Measurements from ENCODE around the gene NONO.
"Not testable (repeated sequence)": the region's sequence is repeated elsewhere in the genome, so short reads cannot be mapped to it uniquely, and the experiment has no call there.

NONO gene

GRCh38 chrX:71291381-71291780 is 7.9 kb downstream of the NONO start:
- no peak for DNase-seq (ENCODE audit: low read depth)
- H3K4me3 ChIP-seq (ENCODE audit: low read length), result no peak overlapping the region

GRCh38 chrX:71292669-71293365 is 9.4 kb downstream of the NONO start:
- TF ChIP-seq CTCF (conservative IDR thresholded peaks at IDR 0.05; ENCODE audit: low read depth, low read length), result no peak
- no peak overlapping the region for H3K4me3 ChIP-seq (ENCODE audit: low read length)
- DNase-seq (ENCODE audit: low read depth), result no peak

More at GRCh38 chrX:71291381-71291780, 7.9 kb downstream of the NONO start:
- TF ChIP-seq CTCF (conservative IDR thresholded peaks at IDR 0.05; ENCODE audit: low read depth, low read length), result no peak

- DNase-seq (ENCODE audit: low read depth), result no peak
- no peak overlapping the region for H3K4me3 ChIP-seq (ENCODE audit: low read length)
- TF ChIP-seq CTCF (conservative IDR thresholded peaks at IDR 0.05; ENCODE audit: low read depth, low read length), result no peak
Measured at GRCh38 chrX:71296806-71297205, 13.4 kb downstream of the NONO start.

GRCh38 chrX:71298119-71298518 is 14.7 kb downstream of the NONO start:
- TF ChIP-seq CTCF (conservative IDR thresholded peaks at IDR 0.05; ENCODE audit: low read depth, low read length), result no peak
- H3K4me3 ChIP-seq (ENCODE audit: low read length), result no peak overlapping the region

GRCh38 chrX:71300064-71300463 is 16.6 kb downstream of the NONO start:
- not testable (repeated sequence) for DNase-seq (ENCODE audit: low read depth); H3K4me3 ChIP-seq (ENCODE audit: low read length)

More at GRCh38 chrX:71298119-71298518, 14.7 kb downstream of the NONO start:
- DNase-seq (ENCODE audit: low read depth), result no peak

- H3K4me3 ChIP-seq (ENCODE audit: low read length); DNase-seq (ENCODE audit: low read depth): not testable (repeated sequence)
Measured at GRCh38 chrX:71300495-71300894, 17.1 kb downstream of the NONO start.

GRCh38 chrX:71301195-71301924 is 17.9 kb downstream of the NONO start, which contains the start of gene ITGB1BP2:
ITGB1BP2 (plus strand) TSS chrX:71301750; CDS start chrX:71301807, 57 bp downstream.
- H3K4me3 ChIP-seq (ENCODE audit: low read length), result no peak within 1 kb of the TSS
- TF ChIP-seq CTCF (conservative IDR thresholded peaks at IDR 0.05; ENCODE audit: low read depth, low read length), result no peak
- DNase-seq (ENCODE audit: low read depth), result no peak
